HG02588 (cell line): ENCODE measurements around the gene PWWP2A.
"Not testable (repeated sequence)": the region's sequence is repeated elsewhere in the genome, so short reads cannot be mapped to it uniquely, and the experiment has no call there.

Experiments
- ATAC-seq: cut with Tn5 transposase; IDR thresholded peaks from one replicate; pipeline ENCODE4 v1.9.1; 2021; ENCODE audit warnings: mild to moderate bottlenecking, moderate library complexity; ENCODE audit not compliant: unreplicated experiment

Gene PWWP2A, protein sequence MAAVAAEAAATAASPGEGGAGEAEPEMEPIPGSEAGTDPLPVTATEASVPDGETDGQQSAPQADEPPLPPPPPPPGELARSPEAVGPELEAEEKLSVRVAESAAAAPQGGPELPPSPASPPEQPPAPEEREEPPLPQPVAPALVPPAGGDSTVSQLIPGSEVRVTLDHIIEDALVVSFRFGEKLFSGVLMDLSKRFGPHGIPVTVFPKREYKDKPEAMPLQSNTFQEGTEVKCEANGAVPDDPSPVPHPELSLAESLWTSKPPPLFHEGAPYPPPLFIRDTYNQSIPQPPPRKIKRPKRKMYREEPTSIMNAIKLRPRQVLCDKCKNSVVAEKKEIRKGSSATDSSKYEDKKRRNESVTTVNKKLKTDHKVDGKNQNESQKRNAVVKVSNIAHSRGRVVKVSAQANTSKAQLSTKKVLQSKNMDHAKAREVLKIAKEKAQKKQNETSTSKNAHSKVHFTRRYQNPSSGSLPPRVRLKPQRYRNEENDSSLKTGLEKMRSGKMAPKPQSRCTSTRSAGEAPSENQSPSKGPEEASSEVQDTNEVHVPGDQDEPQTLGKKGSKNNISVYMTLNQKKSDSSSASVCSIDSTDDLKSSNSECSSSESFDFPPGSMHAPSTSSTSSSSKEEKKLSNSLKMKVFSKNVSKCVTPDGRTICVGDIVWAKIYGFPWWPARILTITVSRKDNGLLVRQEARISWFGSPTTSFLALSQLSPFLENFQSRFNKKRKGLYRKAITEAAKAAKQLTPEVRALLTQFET

DNA sequence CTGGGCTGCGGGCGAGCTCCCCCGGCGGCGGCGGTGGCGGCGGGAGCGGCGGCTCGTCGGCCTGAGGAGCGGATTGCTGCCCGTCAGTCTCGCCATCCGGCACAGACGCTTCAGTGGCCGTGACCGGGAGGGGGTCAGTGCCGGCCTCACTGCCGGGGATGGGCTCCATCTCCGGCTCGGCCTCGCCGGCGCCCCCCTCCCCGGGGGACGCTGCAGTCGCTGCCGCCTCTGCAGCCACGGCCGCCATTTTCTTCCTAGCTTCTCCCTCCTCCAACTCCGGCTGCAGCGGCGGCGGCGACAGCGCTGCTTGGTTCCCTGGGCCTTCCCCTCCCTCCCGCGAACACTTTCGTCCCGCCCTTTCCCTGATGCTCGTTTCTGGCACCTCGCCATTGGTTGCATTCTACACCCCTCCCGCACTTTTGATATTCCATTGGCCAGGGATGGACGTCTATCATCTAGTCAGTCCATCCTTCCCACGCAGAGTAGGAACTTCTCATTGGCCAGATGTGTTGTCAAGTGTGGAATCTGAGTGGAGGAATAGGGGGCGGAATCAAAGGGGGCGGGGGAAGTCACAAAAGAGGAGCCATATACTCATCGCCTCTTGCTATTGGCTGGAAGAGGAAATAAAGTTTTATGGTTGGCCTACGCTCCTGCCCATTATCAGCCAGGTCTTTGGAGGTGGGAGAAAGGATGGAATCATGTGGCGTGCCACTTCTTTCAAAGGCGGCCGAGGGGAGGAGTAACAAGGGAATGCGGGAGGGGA lies at the start of gene PWWP2A:
TSS of gene PWWP2A (minus strand) at position 309 of the 763 bp plus-strand sequence. CDS start at position 247, 62 bp downstream.
- ATAC-seq, result peak; percentile 90

DNA sequence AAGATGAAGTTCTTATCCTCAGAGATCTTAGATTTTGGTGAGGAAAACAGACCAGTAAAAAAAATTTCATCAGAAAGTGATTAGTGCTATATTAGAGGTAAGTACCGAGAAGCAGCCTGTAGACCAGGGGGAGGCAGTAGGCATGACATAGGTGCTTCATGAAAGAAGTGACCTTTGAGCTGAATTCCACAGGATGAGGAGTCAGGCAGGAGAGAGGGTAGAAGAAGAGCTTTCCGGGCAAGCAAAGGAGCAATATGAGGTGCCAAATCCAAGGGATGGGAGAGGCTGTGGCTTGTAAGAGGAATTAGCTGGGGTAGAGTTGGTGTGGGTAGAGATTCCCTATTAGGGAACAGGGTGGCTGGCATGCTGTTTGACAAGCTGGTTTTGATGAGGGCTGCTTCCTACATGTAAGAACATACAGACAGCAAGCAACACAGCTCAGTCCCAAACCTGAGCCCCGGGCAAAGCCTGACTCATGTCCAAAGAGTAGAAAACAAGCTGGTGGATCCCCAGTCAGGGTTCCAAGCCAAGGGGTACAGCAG lies 48.4 kb upstream of the PWWP2A start:
- no peak for ATAC-seq

DNA sequence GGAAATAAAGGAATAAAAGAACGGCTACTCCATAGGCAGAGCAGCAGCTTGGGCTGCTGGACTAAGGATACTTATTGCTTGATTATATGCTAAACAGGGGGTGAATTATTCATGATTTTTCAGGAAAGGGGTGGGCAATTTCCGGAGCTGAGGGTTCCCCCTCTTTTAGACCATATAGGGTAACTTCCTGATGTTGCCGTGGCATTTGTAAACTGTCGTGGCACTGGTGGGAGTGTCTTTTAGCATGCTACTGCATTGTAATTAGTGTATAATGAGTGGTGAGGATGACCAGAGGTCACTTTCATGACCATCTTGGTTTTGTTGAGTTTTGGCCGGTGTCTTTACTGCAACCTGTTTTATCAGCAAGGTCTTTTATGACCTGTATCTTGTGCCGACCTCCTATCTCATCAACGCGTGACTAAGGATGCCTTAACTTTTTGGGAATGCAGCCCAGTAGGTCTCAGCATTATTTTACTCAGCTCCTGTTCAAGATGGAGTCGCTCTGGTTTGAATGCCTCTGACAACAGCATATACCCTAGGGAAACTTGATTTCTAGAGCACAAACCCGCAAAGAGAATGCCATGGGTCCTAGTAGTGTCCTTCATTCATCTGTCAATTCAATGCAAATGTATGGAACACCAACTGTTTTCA lies 47.8 kb upstream of the PWWP2A start:
- ATAC-seq, result no peak

DNA sequence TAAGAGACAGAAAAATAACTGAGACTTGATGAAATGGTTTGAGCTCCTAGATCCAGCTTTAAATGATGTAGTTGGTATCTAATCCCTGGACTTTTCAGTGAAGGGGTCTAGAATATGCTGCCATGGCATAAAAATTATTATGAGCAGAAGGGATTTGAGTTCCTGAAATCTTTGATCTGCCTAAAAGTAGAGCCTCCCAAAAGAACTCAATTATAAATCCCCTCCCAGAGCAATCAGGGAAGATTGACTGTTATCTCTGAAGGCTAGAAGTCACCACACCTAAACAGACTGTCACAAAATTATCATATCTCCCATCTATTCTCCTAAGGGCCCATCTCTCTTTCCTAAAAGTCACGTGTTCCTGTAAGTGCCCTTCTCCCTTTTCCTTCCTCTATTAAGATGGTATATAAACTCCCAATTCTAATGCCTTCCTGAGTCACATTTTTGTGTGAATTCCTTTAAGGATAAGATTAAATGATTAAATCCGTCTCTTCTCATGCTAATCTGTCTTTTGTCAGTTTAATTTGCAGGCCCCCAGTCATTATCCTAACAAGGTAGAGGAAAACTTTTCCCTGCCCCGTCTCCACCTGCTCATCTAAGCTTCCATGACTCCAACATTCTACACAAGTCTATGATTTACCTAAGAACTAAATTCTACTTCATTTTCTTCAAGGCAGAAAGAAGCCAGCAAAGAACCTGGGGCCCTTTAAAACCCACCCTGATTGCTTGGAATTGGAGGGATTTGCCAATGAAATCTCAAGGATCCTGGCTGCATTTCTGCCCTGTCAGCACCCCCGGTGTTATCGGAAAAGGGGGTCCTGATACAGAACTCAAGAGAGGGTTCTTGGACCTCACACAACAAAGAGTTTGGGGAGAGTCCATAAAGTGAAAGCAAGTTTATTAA lies 47.1 kb upstream of the PWWP2A start:
- no peak for ATAC-seq

DNA sequence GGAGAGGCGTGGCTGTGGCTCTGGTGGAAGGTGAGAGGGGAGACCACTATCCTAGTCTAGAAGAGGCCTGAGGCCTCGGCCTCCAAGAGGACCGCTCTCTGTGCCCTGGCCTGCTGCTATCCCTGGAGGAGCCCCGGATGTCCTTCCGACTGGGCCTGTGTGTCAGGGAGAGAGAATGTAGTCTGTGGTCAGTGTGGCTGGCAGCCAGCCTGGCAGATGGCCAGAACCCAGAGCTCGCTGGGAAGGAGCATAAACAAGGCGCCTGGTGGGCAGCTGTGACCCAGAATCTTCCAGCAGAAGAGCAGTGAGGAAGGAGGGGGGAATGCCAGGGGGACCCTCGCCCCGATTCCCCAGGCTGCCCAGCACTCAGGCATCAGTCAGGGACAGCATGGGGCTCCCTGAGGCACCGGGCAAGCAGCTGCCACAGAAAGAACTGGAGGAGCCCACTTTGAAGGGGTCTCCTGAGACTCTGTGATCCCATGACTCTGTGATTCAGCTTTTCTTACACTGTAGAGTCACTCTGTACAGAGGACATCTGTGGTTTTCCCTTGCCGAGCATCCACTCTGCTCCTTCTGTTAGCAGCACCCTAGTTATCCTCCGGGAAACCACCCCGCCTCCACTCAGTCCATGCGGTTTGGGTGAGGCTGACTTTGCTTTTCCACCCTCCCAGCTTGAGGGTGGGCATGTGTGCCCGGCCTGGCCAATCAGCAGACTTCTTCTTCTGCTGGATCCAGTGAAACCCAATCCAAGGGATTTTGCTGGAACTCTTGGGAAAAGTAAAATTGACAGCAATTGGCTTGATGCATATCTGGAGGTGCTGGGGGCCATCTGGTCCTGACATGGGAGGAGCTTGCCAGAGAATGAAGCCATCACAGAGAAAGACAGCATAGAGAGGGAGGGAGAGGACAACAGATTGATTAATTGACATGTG lies 46.2 kb upstream of the PWWP2A start:
- ATAC-seq, result no peak

DNA sequence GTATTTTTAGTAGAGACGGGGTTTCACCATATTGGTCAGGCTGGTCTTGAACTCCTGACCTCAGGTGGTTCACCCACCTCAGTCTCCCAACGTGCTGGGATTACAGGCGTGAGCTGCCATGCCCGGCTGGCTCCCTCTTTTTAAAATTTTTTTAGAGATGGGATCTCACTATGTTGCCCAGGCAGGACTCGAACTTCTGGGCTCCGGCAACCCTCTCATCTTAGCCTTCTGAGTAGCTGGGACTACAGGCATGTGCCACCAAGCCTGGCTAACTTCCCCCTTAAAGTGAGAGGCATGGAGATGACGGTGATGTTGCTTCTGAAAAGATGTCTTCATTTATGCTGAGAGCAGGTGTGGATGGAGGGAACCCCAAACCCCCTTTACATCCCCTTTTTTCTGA lies 43.7 kb upstream of the PWWP2A start:
- no peak for ATAC-seq

DNA sequence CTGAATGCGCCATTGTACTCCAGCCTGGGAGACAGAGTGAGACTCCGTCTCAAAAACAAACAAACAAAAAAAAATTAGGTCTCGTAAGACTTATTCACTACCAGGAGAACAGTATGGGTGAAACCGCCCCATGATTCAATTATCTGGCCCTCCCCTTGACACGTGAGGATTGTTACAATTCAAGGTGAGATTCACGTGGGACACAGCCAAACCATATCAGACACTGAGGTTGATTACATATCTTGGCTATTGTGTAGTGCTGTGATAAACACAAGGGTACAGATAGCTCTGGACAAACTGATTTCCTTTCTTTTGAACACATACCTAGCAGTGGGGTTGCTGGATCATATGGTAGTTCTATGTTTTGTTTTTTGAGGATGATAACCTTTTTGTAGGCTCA lies 42.4 kb upstream of the PWWP2A start:
- ATAC-seq, result no peak

DNA sequence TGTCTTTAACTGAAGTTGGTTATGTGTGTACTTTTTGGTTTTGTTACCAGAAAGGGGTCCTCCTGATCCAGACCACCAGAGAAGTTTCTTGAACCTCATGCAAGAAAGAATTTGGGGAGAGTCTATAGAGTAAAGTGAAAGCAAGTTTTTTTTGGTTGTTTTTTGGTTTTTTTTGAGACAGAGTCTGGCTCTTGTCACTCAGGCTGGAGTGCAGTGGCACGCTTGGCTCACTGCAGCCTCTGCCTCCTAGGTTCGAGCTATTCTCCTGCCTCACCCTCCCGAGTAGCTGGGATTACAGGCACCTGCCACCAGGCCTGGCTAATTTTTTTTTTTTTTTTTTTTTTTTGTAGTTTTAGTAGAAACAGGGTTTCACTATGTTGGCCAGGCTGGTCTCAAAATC lies 41.6 kb upstream of the PWWP2A start:
- ATAC-seq, result not testable (repeated sequence)

DNA sequence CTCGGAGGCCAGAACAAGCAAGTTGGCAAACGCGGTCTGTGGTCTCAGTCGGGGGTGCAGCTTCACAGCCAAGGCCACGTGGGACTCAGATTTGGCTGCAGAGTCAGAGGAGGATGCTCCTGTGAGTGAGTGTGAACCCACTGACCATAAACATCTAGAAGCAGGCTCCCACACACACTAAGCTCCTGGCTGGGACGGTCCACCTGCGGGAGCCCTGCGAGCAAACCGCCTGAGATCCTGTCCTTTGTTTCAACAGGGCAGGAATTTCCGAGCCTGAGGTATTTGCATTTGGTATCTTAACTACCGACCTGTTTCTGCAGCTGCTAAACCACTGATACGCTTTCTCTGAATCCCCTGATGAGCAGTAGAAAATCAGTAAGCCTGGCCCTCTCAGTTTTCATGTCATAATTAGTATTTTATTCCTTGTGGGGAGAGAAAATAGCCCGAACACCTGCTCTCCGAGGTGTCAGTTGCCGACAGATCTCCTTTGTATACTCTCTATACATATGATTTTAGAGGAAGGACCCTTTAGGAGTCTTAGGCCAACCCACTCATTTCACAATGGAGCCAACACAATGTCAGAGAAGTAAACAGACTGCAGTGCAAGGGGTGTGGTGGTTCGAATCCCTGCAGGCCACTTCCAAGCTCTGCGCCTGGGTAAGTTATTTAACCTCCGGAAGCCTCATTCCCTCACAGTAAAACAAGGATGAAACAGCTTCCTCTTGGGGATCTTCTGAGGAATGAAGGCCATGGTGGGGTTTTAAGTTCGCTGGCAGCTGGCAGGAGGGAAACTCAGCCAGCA lies 40.9 kb upstream of the PWWP2A start:
- no peak for ATAC-seq

DNA sequence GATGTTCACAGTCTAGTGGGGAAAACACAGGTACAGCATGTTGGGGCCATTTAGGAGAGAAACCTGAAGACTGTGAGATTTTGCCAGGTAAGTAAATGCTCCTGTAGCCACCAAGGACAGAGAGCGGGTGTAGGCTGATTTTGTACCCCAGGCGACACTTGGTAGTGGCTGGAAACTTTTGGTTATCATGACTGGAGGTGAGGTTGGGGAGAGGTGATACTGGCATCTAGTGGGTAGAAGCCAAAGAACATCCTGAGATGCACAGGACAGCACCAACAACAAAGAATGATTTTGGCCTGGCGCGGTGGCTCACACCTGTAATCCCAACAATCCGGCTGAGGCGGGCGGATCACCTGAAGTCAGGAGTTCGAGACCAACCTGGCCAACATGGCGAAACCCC lies 38.8 kb upstream of the PWWP2A start:
- no peak for ATAC-seq

DNA sequence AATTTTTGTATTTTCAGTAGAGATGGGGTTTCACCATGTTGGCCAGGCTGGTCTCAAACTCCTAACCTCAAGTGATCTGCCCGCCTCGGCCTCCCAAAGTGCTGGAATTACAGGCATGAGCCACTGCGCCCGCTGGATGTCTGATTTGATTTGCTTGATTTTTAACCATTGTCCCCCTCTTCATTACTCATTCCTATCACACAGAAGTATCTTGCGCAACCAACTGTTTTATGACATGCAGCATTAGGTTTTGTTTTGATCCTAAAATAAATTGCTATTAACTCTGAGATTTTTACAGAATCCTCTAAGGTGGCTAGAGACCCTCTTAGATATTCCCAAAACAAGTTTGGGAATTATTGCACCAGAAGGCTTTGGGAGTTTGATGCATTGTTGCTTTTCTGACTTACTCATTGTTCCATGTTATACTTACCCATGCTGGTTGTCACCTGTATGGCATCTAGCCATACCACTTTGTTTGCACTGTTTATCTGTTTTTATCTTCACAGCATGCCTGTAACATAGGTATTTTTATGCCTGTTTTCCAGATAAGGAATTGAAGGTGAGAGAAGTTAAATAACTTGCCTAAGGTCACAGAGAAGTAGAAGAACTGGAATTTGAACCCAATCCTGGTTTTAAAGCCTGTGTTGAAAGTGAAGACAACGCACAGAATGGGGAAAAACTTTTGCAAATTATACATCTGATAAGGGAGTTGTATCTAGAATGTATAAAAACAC lies 35.9 kb upstream of the PWWP2A start:
- ATAC-seq, result no peak

DNA sequence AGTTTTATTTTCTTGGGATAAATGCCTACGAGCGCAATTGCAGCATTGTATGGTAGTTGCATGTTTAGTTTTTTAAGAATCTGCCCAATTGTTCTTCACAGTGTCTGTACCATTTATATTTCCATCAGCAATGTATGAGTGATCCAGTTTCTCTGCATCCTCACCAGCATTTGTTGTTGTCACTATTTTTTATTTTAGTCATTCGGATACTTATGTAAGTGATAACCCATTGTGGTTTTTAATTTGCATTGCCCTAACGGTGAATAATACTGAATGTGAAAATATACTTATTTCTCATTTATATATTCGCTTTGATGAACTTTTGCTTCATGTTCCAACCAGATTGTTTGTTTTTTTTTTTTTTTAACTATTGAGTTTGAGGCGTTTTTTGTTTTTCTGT lies 33.7 kb upstream of the PWWP2A start:
- no peak for ATAC-seq

DNA sequence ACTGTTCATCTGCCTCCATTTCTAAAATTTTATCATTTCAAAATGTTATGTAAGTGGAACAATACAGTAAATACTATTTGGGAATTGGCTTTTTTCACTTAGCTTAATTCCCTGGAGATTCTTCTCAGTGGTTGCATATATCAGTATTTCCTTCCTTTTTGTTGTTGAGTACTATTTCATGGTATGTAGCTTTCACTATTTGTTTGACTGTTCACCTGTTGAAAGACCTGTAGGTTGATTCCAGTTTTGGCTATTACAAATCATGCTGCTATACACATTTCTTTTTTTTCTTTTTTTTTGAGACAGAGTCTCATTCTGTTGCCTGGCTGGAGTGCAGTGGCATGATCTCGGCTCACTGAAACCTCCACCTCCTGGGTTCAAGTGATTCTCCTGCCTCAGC lies 33.0 kb upstream of the PWWP2A start:
- no peak for ATAC-seq

DNA sequence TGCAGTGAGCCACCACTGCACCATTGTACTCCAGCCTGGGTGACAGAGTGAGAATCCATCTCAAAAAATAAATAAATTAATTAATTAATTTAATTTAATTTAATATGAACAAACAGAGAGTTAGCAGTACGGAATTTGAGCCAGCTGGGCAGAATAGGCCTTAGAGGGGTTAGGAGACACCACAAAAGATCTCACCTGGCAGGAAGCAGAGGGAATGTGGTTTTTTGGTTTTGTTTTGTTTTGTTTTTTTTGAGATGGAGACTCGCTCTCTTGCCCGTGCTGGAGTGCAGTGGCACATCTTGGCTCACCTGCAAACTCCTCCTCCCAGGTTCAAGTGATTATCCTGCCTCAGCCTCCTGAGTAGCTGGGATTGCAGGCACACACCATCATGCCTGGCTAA lies 31.8 kb upstream of the PWWP2A start:
- no peak for ATAC-seq

DNA sequence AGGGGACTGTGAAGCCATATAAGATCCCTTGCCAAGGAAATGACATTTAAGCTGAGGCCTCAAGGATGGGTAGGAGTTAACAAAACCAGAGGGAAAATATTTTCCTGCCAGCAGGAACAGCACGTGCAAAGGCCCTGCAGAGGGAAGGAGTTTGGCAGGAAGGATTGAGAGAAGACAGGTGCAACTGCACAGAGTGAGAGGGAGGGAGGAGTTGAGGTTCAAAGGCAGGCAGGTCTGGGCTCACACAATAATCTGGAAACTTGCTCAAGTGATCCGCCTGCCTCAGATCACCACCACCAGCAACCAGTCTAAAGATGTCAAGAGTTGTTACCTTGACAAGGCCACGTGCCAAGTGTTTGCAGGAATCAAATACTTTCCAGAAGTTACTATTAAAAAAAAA lies 31.1 kb upstream of the PWWP2A start:
- ATAC-seq, result no peak

DNA sequence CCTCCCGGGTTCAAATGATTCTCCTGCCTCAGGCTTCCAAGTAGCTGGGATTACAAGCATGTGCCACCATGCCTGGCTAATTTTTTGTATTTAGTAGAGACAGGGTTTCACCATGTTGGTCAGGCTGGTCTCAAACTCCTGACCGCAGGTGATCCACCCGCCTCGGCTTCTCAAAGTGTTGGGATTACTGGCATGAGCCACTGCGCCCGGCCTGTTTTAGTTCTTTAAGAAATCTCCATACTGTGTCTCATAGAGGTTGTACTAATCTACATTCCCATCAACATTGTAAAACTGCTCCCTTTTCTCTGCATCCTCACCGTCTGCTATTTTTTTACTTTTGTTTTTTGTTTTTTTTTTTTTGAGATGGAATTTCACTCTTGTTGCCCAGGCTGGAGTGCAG lies 25.2 kb upstream of the PWWP2A start:
- ATAC-seq, result not testable (repeated sequence)

DNA sequence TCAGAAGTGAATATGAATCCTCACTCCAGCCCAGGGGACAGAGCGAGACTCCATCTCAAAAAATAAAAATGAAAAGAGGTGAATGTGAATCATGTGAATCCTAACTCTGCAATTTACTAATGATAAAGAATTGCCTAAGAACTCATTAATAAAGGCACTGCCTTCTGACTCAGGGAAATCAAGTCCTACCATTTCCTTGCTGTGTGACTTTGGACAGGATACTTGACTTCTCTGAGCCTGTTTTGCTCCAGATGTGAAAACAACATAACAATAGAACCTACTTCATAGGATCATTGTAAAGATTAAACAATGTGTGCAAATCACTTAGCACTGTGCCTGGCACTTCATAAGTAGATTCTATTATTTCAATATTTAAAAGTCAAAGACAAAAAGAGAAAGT lies 15.1 kb upstream of the PWWP2A start:
- ATAC-seq, result no peak
